Activated naive CD4-positive, alpha-beta T cell treated with anti-CD3 and anti-CD28 coated beads, Interleukin-2, amount 50 U/mL, for 24 hours (primary cell): ENCODE results near the gene FAM234A.
"Not testable (repeated sequence)": the region's sequence is repeated elsewhere in the genome, so short reads cannot be mapped to it uniquely, and the experiment has no call there.

Experiments used
- H3K27ac Mint-ChIP-seq: one replicate; pipeline ENCODE4 v1.8.0; 2021; ENCODE audit warnings: mild to moderate bottlenecking, mixed read lengths
- H3K27me3 Mint-ChIP-seq: one replicate; pipeline ENCODE4 v1.8.0; 2021; ENCODE audit warnings: mixed read lengths
- H3K36me3 Mint-ChIP-seq: one replicate; pipeline ENCODE4 v1.8.0; 2021; ENCODE audit warnings: mixed read lengths
- H3K4me1 Mint-ChIP-seq: one replicate; pipeline ENCODE4 v1.8.0; 2021; ENCODE audit warnings: mixed read lengths
- H3K4me3 Mint-ChIP-seq: one replicate; pipeline ENCODE4 v1.8.0; 2021; ENCODE audit warnings: mild to moderate bottlenecking, mixed read lengths
- H3K9me3 Mint-ChIP-seq: one replicate; pipeline ENCODE4 v1.8.0; 2021; ENCODE audit warnings: mixed read lengths

FAM234A gene

DNA sequence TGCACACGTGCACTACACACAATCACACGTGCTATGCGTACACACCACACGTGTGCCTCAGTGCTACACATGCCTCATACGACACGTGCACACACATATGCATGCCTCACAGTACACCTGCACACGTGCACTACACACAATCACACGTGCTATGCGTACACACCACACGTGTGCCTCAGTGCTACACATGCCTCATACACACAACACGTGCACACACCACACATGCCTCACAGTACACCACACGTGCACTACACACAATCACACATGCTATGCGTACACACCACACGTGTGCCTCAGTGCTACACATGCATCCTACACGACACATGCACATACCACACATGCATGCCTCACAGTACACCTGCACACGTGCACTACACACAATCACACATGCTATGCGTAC lies 32.9 kb downstream of the FAM234A start:
- H3K27me3 Mint-ChIP-seq, H3K4me1 Mint-ChIP-seq, H3K4me3 Mint-ChIP-seq, H3K36me3 Mint-ChIP-seq, H3K9me3 Mint-ChIP-seq, H3K27ac Mint-ChIP-seq: not testable (repeated sequence)

DNA sequence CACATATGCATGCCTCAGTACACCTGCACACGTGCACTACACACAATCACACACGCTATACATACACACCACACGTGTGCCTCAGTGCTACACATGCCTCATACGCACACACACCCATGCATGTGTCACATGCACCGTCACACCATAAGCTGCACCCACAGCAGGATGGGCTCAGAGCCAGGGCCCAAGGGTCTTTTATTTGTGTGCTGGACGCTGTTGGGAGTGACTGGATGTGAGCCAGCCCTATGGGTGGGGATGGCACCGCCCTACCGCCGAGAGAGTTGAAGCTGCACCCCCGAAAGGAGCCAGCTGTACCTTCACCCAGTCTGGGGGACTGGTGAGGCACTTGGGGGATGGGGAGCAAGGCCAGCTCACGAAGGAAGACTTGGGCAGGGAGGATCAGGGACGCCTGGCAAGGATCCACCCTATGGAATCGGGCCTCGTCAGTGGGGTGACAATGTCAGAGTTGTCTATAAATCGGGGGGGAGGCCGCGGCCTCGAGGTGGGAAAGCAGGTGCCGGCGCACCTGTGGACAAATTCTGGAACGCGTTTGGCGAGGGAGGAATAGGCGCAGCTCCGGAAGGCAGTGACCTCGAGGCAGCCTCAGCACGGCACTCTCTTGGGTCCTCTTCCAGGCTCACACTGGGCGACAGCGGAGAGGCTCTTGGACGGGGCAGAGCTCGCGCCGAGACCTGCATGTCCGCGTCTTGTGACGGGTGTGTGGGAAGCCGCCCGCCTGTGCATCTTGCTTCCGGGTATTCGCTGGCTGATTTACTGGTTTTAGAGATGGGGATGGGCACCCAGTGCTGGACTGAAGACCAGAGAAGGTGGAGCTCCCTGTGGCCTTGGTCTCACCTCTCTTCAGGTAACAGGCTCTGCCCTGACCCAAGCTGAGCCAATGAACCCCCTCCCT lies 33.8 kb downstream of the FAM234A start:
- H3K9me3 Mint-ChIP-seq: no peaks in the 10 kb centered on the region
- no peaks in the 10 kb centered on the region for H3K36me3 Mint-ChIP-seq
- no peaks in the 10 kb centered on the region for H3K4me1 Mint-ChIP-seq
- no peak overlapping the region for H3K27ac Mint-ChIP-seq
- H3K27me3 Mint-ChIP-seq: no peaks in the 10 kb centered on the region
- no peak overlapping the region for H3K4me3 Mint-ChIP-seq

DNA sequence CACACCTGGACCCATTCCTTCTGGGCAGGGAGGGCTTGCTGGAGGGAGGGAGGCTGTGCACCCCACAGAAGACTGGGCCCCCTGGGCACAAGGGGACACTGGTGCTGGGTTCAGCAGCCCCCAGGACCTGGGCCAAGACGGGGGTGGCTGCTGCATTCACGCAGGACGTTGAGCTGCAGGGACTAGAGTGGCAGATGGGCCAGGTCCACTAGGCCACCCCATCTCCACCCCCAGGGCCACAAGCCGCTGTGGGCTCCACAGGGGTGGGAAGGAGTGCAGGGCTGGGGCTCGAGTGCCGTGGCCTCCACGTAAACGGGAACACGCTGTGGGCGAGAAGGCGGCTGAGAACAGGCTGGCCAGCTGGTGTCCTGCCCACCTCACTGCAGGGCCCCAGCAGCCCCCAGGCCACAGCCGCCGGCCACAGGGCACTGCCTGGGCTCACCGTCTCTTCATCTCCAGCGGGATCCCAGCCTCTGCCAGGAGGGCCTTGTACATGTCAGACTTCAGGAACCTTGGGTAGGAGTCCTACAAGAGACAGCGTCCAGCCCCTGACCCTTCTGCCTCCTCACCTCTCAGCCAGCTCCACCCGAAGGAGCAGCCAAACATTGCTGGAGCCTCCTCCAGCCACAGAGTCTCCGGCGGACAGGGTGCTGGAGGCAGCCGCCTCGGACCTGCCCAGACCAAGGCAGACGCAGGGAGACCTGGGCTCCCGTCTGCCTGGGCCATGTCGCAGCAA lies 34.6 kb downstream of the FAM234A start:
- H3K9me3 Mint-ChIP-seq: no peaks in the 10 kb centered on the region
- no peaks in the 10 kb centered on the region for H3K27me3 Mint-ChIP-seq
- H3K4me3 Mint-ChIP-seq: no peak overlapping the region
- H3K4me1 Mint-ChIP-seq: no peaks in the 10 kb centered on the region
- H3K36me3 Mint-ChIP-seq: no peaks in the 10 kb centered on the region
- no peak overlapping the region for H3K27ac Mint-ChIP-seq

DNA sequence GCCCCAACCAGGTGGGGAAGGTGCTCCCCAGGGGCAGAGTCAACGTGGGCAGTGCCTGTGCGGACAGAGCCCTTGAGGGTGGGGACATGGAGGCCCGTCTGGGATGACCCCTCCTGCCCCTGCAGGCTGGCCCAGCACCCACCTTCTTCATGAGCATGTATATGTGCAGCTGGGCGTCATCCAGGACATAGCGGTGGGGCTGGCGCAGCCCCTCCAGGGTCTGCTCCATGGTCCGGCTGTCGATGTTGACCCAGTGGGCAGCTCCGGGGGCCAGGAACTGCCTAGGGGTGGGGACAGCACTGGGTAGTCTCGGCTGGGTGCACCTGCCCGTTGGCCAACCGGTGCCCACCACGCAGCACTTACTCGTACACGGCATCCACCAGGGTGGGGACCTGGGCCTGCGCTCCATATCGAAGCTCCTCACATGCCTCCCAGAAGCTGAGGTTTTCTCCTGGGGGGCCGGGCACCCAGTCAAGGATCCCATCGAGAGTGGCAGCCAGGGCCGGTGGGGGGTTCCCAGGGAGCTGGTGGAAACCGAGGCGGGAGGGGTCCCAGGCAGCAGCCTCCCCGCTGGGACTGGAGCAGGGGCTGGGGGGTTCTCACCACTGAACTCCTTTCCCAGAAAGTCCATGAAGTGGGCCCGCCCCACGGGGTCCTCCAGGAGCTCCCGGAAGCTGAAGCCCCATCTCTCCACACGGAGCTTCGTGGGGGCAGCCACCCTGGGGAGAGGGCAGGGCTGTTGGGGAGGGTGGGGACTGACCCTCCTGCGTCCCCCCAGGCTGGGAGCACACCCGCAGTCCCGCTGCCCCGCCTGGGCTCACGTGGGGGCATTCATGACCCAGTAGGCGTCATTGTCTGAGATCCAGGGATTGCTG lies 36.0 kb downstream of the FAM234A start:
- no peak overlapping the region for H3K27ac Mint-ChIP-seq
- no peaks in the 10 kb centered on the region for H3K36me3 Mint-ChIP-seq
- H3K4me1 Mint-ChIP-seq: no peaks in the 10 kb centered on the region
- H3K9me3 Mint-ChIP-seq: no peaks in the 10 kb centered on the region
- no peak overlapping the region for H3K4me3 Mint-ChIP-seq
- H3K27me3 Mint-ChIP-seq: no peaks in the 10 kb centered on the region

DNA sequence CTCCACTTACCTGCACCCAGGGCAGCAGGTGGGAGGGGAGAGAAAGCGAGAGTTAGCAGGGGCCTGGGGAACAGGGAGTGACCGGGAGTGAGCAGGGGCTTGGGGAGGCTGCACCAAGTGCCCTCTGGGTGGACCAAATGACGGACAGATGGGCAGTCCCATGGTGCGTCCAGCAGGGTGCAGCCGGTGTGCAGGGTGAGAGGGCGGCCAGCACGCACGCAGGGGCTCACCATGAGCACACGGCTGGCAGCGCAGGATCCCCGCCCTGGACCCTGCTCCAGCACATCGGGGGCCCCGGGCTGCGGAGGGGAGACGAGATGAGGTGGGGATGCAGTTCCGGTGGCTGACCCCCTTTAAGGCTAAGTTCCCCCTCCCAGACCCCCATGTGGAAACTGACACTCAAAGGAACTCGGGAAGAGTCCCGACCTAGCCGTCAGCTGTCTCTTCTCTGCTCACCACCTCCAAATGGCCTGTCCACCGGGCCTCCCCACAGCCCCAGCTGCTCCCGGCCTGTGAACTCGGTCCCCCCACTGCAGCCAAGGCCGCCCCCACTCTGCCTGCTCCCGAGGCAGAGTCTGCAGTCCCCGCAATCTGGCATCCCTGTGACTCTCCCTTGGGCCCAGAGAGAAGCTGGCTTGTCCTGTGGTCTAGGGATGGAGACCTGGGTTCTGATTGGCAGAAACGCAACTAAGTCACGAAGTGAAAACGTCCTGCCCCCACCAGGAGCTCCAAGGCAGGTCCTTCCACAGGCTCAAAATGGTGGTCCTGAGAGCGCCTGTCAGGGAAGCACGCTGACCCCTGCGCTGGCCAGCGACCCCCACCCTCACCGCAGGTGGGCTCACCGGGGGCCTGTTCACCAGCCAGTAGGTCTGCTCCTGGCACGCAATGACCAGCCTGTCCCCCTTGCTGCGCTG lies 38.3 kb downstream of the FAM234A start:
- Mint-ChIP-seq H3K27me3 (peaks cover 6% of the 10 kb centered on the region), H3K9me3 (no peaks in the 10 kb centered on the region), H3K4me3 (no peak overlapping the region), H3K4me1 (no peaks in the 10 kb centered on the region), H3K36me3 (no peaks in the 10 kb centered on the region), H3K27ac (peak overlapping the region; percentile 17)

DNA sequence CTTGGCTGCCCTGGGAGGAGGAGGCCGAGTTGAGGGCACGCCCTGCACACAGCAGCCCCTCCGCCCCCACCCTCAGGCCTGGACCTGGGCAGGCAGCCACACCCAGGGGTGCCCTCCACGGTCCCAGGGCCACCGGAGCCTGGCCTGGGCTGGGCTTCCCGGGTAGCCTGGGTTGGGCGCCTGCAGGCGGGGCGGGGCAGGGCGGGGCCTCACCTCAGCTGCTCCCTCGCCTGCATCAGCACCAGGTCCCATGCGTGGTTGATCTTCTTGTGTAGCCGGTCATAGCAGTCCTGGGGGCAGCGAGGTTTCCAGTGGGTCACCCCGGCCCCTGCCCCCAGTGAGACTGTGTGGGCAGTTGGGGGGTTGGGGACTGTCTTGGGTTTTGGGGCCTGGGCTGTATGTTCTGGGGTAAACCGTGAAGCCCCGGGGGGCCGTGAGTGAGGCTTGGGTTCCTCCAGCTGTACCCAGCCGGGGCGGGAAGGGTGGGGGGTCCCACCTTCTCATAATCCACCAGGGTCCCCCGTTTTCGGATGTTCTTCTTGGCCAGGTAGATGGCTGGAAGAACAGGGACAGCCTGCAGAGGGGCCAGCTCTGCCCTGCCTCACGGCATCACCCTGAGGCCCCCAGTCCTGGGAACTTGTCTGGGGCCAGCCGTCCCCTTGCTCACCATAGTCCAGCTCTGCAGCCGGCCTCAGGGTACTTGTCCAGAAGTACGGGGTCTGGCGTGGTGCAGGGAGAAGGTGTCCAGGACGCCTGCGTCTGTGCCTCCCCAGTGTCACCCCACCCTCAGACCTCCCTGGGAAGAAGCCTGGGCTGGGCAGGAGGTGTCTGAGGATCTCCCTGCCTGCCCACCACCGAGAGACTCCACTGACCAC lies 39.2 kb downstream of the FAM234A start:
- H3K4me1 Mint-ChIP-seq: no peaks in the 10 kb centered on the region
- H3K4me3 Mint-ChIP-seq: no peak overlapping the region
- H3K9me3 Mint-ChIP-seq: no peaks in the 10 kb centered on the region

DNA sequence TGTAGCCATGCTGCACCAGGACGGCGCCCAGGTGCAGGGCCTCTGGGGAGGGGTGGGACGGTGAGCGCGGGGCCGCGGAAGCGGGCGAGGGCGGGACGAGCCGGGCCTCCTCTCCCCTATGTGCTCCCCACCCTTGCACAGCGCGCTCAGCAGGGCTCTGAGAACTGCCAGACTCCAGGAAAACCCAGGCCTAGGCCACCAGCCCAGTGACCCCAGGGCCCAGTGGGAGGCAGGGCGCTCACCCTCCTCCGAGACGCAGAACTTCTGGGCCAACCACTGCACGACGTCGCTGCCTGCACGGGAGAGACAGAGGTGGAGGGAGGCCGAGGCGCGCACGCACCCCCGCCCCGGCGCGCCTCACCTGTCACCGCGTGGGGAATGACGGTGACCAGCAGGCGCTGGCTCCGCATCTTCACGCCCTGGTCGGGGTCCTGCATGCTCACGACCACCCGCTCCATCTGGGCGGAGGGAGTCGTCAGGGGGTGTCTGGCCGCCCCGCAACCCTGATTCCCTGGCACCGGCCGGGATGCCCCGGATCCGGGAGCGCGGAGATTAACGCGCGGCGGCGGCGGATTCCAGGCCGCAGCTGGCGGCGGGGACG lies 40.5 kb downstream of the FAM234A start:
- H3K27me3 Mint-ChIP-seq: peaks cover 9% of the 10 kb centered on the region
- peak overlapping the region; percentile 51 for H3K4me3 Mint-ChIP-seq
- no peak overlapping the region for H3K27ac Mint-ChIP-seq
- H3K36me3 Mint-ChIP-seq: no peaks in the 10 kb centered on the region
- no peaks in the 10 kb centered on the region for H3K9me3 Mint-ChIP-seq
- peaks cover 5% of the 10 kb centered on the region for H3K4me1 Mint-ChIP-seq

More for the DNA sequence above, 39.2 kb downstream of the FAM234A start:
- Mint-ChIP-seq H3K27me3 (peaks cover 6% of the 10 kb centered on the region), H3K36me3 (no peaks in the 10 kb centered on the region), H3K27ac (no peak overlapping the region)

DNA sequence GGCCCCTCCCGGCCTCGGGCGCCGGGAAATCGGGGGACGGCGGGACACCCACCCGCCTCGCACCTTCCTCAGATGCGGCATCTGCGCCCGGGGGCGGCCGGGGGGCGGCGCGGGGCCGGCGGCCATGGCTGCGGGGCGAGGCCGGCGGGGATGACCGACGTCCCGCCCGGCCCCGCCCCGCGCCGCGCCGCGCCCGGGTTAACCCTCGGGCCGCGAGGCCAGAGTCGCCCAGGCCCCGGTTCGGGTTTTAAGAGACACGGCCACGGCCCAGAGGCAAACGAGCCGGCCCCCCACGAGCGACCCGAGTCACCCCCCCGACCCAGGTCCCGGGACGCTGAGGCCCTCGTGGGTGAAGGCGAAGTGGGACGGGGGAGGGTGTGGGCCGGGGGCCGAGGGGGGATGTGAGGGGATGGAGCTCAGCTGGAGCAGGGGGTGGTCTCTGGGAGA lies 41.2 kb downstream of the FAM234A start, which contains the start of gene RGS11:
TSS of gene RGS11 (minus strand) at position 159 of the 447 bp plus-strand sequence. CDS start at position 126, 33 bp downstream.
- Mint-ChIP-seq H3K9me3 (no peaks in the 10 kb centered on the region), H3K27me3 (peaks cover 9% of the 10 kb centered on the region), H3K4me3 (peak within 1 kb of the TSS; percentile 66), H3K4me1 (peaks cover 5% of the 10 kb centered on the region), H3K36me3 (no peaks in the 10 kb centered on the region), H3K27ac (no peak within 1 kb of the TSS)

DNA sequence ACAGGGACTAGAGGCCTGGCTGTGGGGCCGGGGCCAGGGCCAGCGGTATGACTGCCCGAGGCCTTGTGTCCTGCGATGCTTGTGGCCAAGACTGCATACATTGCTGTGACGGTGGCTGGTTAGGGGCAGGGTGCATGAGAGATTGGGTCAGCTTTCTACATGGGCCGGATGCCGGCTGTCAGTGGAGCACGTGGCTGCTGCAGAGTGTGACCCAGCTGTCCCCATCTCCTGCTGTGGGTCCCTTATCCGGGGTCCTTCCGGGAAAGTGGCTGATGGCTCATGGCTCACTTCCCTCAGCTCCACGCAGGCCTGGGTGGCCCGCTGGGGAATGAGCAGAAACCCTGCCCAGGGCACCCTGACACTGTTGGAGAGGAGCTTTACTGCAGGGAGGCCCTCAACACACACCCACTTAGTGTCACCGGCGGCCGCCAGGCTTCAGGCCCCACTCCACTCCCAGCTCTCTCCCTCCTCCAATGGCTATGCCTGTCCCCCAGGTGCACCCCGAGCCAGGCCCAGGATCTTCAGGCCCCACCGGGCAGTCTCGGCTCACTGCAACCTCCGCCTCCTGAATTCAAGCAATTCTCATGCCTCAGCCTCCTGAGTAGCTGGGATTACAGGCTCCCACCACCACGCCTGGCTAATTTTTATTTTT lies 41.9 kb downstream of the FAM234A start:
- peaks cover 9% of the 10 kb centered on the region for H3K27me3 Mint-ChIP-seq
- H3K27ac Mint-ChIP-seq: no peak overlapping the region
- H3K36me3 Mint-ChIP-seq: no peaks in the 10 kb centered on the region
- no peaks in the 10 kb centered on the region for H3K9me3 Mint-ChIP-seq
- peak overlapping the region; percentile 66 for H3K4me3 Mint-ChIP-seq
- H3K4me1 Mint-ChIP-seq: peaks cover 5% of the 10 kb centered on the region

DNA sequence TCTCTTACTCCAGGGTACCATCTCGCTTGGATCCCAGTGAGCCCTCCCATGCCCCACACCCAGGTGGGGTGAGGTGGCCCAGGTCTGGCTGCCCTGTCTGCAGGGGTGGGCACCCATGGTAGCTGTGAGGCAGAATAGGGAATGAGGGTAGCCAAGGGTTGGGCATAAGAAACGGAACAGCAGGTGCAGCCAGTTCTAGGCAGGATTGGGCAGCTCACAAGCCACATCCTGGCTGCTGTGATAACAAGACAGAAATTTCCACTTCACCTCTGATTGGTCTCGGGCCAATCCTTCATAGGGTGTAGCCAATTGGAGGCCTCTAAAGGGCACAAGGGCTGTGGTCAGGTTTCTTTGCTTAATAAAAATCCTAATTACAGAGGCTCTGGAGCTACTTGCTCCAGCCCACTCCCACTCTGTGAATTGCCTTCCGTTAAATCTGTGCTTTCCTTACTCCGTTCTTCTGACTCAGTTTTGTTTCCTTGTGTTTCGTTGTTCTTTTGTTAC lies 44.3 kb downstream of the FAM234A start:
- Mint-ChIP-seq H3K36me3 (no peaks in the 10 kb centered on the region), H3K4me3 (peak overlapping the region; percentile 19), H3K27me3 (peaks cover 9% of the 10 kb centered on the region), H3K9me3 (no peaks in the 10 kb centered on the region), H3K27ac (peak overlapping the region; percentile 3), H3K4me1 (peaks cover 5% of the 10 kb centered on the region)

DNA sequence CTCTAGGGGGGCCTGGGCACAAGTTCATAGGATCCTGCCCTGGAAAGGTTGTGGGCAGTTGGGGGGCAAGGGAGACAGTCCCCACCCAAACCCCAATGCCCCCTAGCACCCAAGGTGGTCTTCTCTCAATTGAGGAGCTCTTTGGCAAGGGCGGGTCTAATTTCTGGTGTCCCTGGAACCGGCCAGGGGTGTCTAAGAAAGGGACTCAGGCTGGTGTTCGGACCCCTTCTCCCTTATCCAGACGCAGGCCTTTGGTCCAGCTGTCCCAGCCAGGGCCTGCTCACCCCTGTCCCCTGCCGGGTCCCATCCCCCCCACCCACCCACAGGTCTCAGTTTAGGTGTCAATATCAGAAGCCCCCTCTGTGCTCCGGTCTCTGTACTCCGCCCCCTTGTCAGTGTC lies 44.9 kb downstream of the FAM234A start:
- Mint-ChIP-seq H3K9me3 (no peaks in the 10 kb centered on the region), H3K27ac (no peak overlapping the region), H3K4me1 (peaks cover 5% of the 10 kb centered on the region), H3K36me3 (no peaks in the 10 kb centered on the region), H3K4me3 (peak overlapping the region; percentile 19), H3K27me3 (peaks cover 9% of the 10 kb centered on the region)

DNA sequence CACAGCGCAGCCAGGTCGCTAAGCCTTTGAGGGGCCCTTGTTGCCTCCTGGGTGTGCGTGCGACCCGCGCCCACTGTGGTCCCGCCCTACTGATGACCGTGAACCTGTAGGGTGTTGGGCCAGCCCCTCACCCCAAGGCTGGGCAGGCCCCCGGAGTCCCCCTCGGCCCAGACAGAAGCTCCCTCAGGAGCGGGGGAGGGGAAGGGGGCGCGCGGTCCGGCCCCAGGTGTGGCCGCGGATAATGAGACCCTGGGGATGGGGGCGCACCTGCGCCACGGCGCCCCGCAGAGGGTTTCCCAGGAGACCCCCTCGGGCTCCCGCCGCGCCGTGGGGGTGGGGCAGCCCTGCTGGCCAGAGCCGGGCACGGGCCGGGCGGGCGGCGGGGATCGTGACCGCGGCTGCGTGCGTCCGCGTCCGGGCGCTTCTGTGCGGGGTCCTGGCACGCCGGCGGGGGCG lies 45.4 kb downstream of the FAM234A start:
- H3K27me3 Mint-ChIP-seq: peaks cover 9% of the 10 kb centered on the region
- H3K4me3 Mint-ChIP-seq: no peak overlapping the region
- peaks cover 5% of the 10 kb centered on the region for H3K4me1 Mint-ChIP-seq
- no peaks in the 10 kb centered on the region for H3K36me3 Mint-ChIP-seq
- no peaks in the 10 kb centered on the region for H3K9me3 Mint-ChIP-seq
- no peak overlapping the region for H3K27ac Mint-ChIP-seq

DNA sequence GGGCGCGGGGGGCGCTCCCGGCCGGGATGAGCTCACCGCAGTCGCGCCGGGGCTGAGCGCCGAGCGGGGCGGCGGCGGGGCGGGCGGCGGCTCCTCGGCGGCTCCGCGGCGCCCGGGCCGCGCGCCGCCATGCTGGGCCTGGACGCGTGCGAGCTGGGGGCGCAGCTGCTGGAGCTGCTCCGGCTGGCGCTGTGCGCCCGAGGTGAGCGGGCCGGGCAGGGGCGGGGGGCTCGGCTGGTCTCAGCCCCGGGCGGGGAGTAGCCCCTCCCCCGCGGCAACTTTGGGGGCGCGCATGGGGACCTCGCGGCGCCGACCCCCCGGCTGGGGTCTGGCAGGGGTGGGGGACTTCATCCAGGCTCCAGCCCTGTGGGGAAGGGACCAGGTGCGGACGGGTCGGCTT lies 45.9 kb downstream of the FAM234A start, which contains the start of gene ARHGDIG:
TSS of gene ARHGDIG (plus strand) at position 40 of the 400 bp plus-strand sequence. CDS start at position 130, 90 bp downstream.
- no peaks in the 10 kb centered on the region for H3K9me3 Mint-ChIP-seq
- H3K27ac Mint-ChIP-seq: no peak within 1 kb of the TSS
- H3K27me3 Mint-ChIP-seq: peaks cover 9% of the 10 kb centered on the region
- H3K4me1 Mint-ChIP-seq: peaks cover 5% of the 10 kb centered on the region
- H3K36me3 Mint-ChIP-seq: no peaks in the 10 kb centered on the region
- H3K4me3 Mint-ChIP-seq: no peak within 1 kb of the TSS
